Sigmoid colon (tissue), 7 donors: ENCODE results near the gene NELFE. TPM values are rescaled to one million over a fixed set of nuclear protein-coding genes. Genes with fewer than 3 reads are reported as not detected.

Experiments
- DNase-seq: peaks from one replicate; pipeline ENCODE4 v3.0.0-alpha.2; 2019
- H3K27ac ChIP-seq, 4 donors: fragments of 200-600 bp; sonication (generic); one replicate each; pipeline ENCODE4 v1.5.1; 2016 to 2019; ENCODE audit warnings: mild to moderate bottlenecking in 1 of 4
- H3K27me3 ChIP-seq, 3 donors: fragments of 200-600 bp; sonication (generic); one replicate each; pipeline ENCODE4 v1.5.1; 2019; ENCODE audit warnings: mild to moderate bottlenecking in 1 of 3
- H3K36me3 ChIP-seq, 4 donors: fragments of 200-600 bp; sonication (generic); one replicate each; pipeline ENCODE4 v1.5.1; 2016 to 2019
- H3K4me1 ChIP-seq, 4 donors: fragments of 200-600 bp; sonication (generic); one replicate each; pipeline ENCODE4 v1.5.1; 2017 to 2019
- H3K4me3 ChIP-seq, 4 donors: fragments of 200-600 bp; sonication (generic); one replicate each; pipeline ENCODE4 v1.5.1; 2017 to 2019; ENCODE audit warnings: mild to moderate bottlenecking in 2 of 4, moderate library complexity in 1 of 4
- H3K9me3 ChIP-seq, 4 donors: fragments of 200-600 bp in 3 of 4; sonication (generic) in 3 of 4; one replicate each; pipeline versions ENCODE4 v1.5.1 to v1.6.1; 2013 to 2019
- CTCF ChIP-seq, 4 experiments: fragments of 450-650 bp in 3 of 4; fragments of 200-600 bp in 1 of 4; IDR thresholded peaks; one replicate each; pipeline ENCODE4 v1.5.1; 2016 to 2019; ENCODE audit warnings: antibody characterized with exemption in 4 of 4, mild to moderate bottlenecking in 3 of 4, moderate library complexity in 2 of 4
- EP300 ChIP-seq, 4 donors: sonication (generic); formaldehyde crosslinking; IDR thresholded peaks; one replicate each; pipeline ENCODE4 v1.6.1; 2017; ENCODE audit warnings: antibody characterized with exemption in 4 of 4
- POLR2A ChIP-seq, 2 donors: fragments of 450-650 bp; IDR thresholded peaks; one replicate each; pipeline ENCODE4 v1.6.1; 2016; ENCODE audit warnings: antibody characterized with exemption in 2 of 2, mild to moderate bottlenecking in 2 of 2, moderate library complexity in 2 of 2
- POLR2AphosphoS5 ChIP-seq, 4 donors: sonication (generic); formaldehyde crosslinking; IDR thresholded peaks; one replicate each; pipeline ENCODE4 v1.6.1; 2017; ENCODE audit warnings: antibody characterized with exemption in 4 of 4
- WGBS, 2 donors: extraction: QIAGEN DNeasy Blood & Tissue Kit; methylation state at CpG; one replicate each; pipeline ENCODE4 v1.1.7; 2013; 5-methylcytosine and 5-hydroxymethylcytosine counted together
- intact Hi-C: fragments of 100-400 bp; cut with DNase I; formaldehyde crosslinking; loops from one replicate; pipeline ENCODE4 v1.15.1; 2023
- polyA plus RNA-seq, 3 donors: library from polyadenylated mRNA; stranded (reverse); fragments of 200-250 nt; gene quantifications; one replicate each; pipeline ENCODE4 v1.2.3, GENCODE V29; 2013
- small RNA-seq, 3 donors: library from RNA; depleted of rRNA; stranded (forward); fragments of <200 nt; gene quantifications; one replicate each; pipeline ENCODE3, GENCODE V24; 2016
- total RNA-seq, 4 donors: library from RNA; depleted of rRNA; stranded (reverse); fragments of >200 nt; gene quantifications; one replicate each; pipeline ENCODE4 v1.1.0, GENCODE V29; 2016
- donor health status: healthy with polysubstance abuse.
- donor health status: Bipolar disorder and iron deficiency.
- donor health status: healthy.

NELFE gene
- total and polyA plus RNA-seq, 7 donors: 52.5 to 96.9 (median 73.5) TPM

GRCh38 chr6:31903957-31904356 lies 54.8 kb downstream of the NELFE start:
- WGBS, 2 donors: 90 to 91% methylated on average over 3 of the region's 3 CpGs
- DNase-seq: no peak
- TF ChIP-seq EP300 (IDR thresholded peaks at IDR 0.05): no peak
- no peak for TF ChIP-seq POLR2AphosphoS5 (IDR thresholded peaks at IDR 0.05)
- no peak for TF ChIP-seq POLR2A (IDR thresholded peaks at IDR 0.05)
- no peak for TF ChIP-seq CTCF (IDR thresholded peaks at IDR 0.05)
- Histone ChIP-seq H3K9me3 (no peaks in the 10 kb centered on the region), H3K4me1 (peaks cover 0 to 38% (median 32%) of the 10 kb centered on the region in 4 donors), H3K4me3 (no peak overlapping the region), H3K36me3 (no peaks in the 10 kb centered on the region), H3K27me3 (no peaks in the 10 kb centered on the region), H3K27ac (peak overlapping the region; percentile 84 to 93 (median 90))
- intact Hi-C loops: loop anchor here (2.0 to 10.0 kb wide), 3 partner anchors 41 to 221 kb away; partner anchors contain the start of genes ATF6B, NELFE, NEU1 and SKIC2

Small RNAs within 50 kb of the gene (small RNA-seq; reads per million reads assigned to genes)
- 0 reads per million in 3 donors for gene AL645922.1

Other genes starting within 250 kb of the NELFE start
Only the 30 nearest of the 35 such genes appear.
- gene DDAH2, start 229.7 kb downstream of the NELFE start, total RNA-seq: 100 to 1,000 TPM in 2 of 4 donors, 10 to 100 TPM in 2; 86.7 to 146 (median 107) TPM
- gene DDAH2, start 229.7 kb downstream of the NELFE start, polyA plus RNA-seq: 100 to 1,000 TPM; 137 to 340 (median 213) TPM
- 100 to 1,000 TPM; 172 to 251 (median 214) TPM for gene CLIC1, start 222.4 kb downstream of the NELFE start, total RNA-seq
- gene CLIC1, start 222.4 kb downstream of the NELFE start, polyA plus RNA-seq: 100 to 1,000 TPM; 623 to 668 (median 634) TPM
- gene MSH5, start 219.0 kb downstream of the NELFE start, total RNA-seq: 10 to 100 TPM in 1 of 4 donors, 1 to 10 TPM in 3; 4.2 to 23.5 (median 5.7) TPM
- 10 to 100 TPM in 1 of 3 donors, 1 to 10 TPM in 1, not detected in 1; 1.6 to 18.7 TPM for gene MSH5, start 219.0 kb downstream of the NELFE start, polyA plus RNA-seq
- 1 to 10 TPM in 3 of 4 donors, not detected in 1; 1.8 to 6.5 (median 4.2) TPM for gene SAPCD1, start 196.3 kb downstream of the NELFE start, total RNA-seq
- gene SAPCD1, start 196.3 kb downstream of the NELFE start, polyA plus RNA-seq: 1 to 10 TPM in 2 of 3 donors, not detected in 1; 1.2 to 8.7 TPM
- 1 to 10 TPM in 1 of 4 donors, under 1 TPM in 2, not detected in 1; 0.14 to 3.9 (median 0.71) TPM for gene VWA7, start 181.6 kb downstream of the NELFE start, total RNA-seq
- gene VWA7, start 181.6 kb downstream of the NELFE start, polyA plus RNA-seq: 1 to 10 TPM; 2.8 to 6.0 (median 3.6) TPM
- gene VARS1, start 163.2 kb downstream of the NELFE start, total RNA-seq: 10 to 100 TPM; 16.0 to 36.2 (median 27.7) TPM
- 10 to 100 TPM in 1 of 3 donors, 1 to 10 TPM in 2; 6.0 to 50.9 (median 6.0) TPM for gene VARS1, start 163.2 kb downstream of the NELFE start, polyA plus RNA-seq
- 10 to 100 TPM; 29.6 to 53.5 (median 48.1) TPM for gene LSM2, start 152.0 kb downstream of the NELFE start, total RNA-seq
- 10 to 100 TPM; 28.4 to 94.7 (median 49.9) TPM for gene LSM2, start 152.0 kb downstream of the NELFE start, polyA plus RNA-seq
- 1 to 10 TPM; 1.1 to 2.3 (median 1.8) TPM for gene HSPA1L, start 143.7 kb downstream of the NELFE start, total RNA-seq
- gene HSPA1L, start 143.7 kb downstream of the NELFE start, polyA plus RNA-seq: 1 to 10 TPM in 1 of 3 donors, under 1 TPM in 2; 0.23 to 1.2 (median 0.60) TPM
- gene HSPA1A, start 143.4 kb downstream of the NELFE start, total RNA-seq: 100 to 1,000 TPM; 147 to 321 (median 168) TPM
- 10 to 100 TPM; 39.0 to 70.1 (median 63.1) TPM for gene HSPA1A, start 143.4 kb downstream of the NELFE start, polyA plus RNA-seq
- 100 to 1,000 TPM in 3 of 4 donors, 10 to 100 TPM in 1; 72.6 to 237 (median 113) TPM for gene HSPA1B, start 131.2 kb downstream of the NELFE start, total RNA-seq
- gene HSPA1B, start 131.2 kb downstream of the NELFE start, polyA plus RNA-seq: 100 to 1,000 TPM in 1 of 3 donors, 10 to 100 TPM in 2; 63.1 to 116 (median 64.3) TPM
- gene NEU1, start 96.2 kb downstream of the NELFE start, total RNA-seq: 10 to 100 TPM; 31.3 to 43.2 (median 33.6) TPM
- 10 to 100 TPM; 15.0 to 41.1 (median 31.9) TPM for gene NEU1, start 96.2 kb downstream of the NELFE start, polyA plus RNA-seq
- gene SLC44A4, start 80.0 kb downstream of the NELFE start, total RNA-seq: 1 to 10 TPM in 2 of 4 donors, not detected in 2; 1.4 to 8.0 TPM
- gene SLC44A4, start 80.0 kb downstream of the NELFE start, polyA plus RNA-seq: 100 to 1,000 TPM in 2 of 3 donors, 10 to 100 TPM in 1; 78.1 to 252 (median 106) TPM
- gene EHMT2, start 61.3 kb downstream of the NELFE start, total RNA-seq: 10 to 100 TPM; 31.3 to 34.3 (median 33.8) TPM
- 10 to 100 TPM; 11.8 to 45.0 (median 17.4) TPM for gene EHMT2, start 61.3 kb downstream of the NELFE start, polyA plus RNA-seq
- gene ZBTB12, start 56.9 kb downstream of the NELFE start, total RNA-seq: 1 to 10 TPM in 3 of 4 donors, under 1 TPM in 1; 0.83 to 2.1 (median 1.1) TPM
- 1 to 10 TPM in 2 of 3 donors, under 1 TPM in 1; 0.92 to 4.3 (median 1.2) TPM for gene ZBTB12, start 56.9 kb downstream of the NELFE start, polyA plus RNA-seq
- 10 to 100 TPM in 3 of 4 donors, 1 to 10 TPM in 1; 4.9 to 17.7 (median 13.6) TPM for gene C2, start 31.3 kb downstream of the NELFE start, total RNA-seq
- gene C2, start 31.3 kb downstream of the NELFE start, polyA plus RNA-seq: 10 to 100 TPM; 10.2 to 39.2 (median 23.1) TPM
- gene CFB, start 12.9 kb downstream of the NELFE start, total RNA-seq: 10 to 100 TPM; 14.3 to 40.0 (median 28.7) TPM
- 100 to 1,000 TPM in 1 of 3 donors, 1 to 10 TPM in 2; 3.6 to 118 (median 9.5) TPM for gene CFB, start 12.9 kb downstream of the NELFE start, polyA plus RNA-seq
- 10 to 100 TPM; 22.1 to 73.4 (median 33.4) TPM for gene SKIC2, start 204 bp upstream of the NELFE start, total RNA-seq
- 10 to 100 TPM; 25.0 to 68.2 (median 30.6) TPM for gene SKIC2, start 204 bp upstream of the NELFE start, polyA plus RNA-seq
- 10 to 100 TPM; 11.4 to 22.7 (median 18.3) TPM for gene DXO, start 13.2 kb upstream of the NELFE start, total RNA-seq
- gene DXO, start 13.2 kb upstream of the NELFE start, polyA plus RNA-seq: 10 to 100 TPM in 1 of 3 donors, 1 to 10 TPM in 2; 8.4 to 17.3 (median 9.9) TPM
- 100 to 1,000 TPM in 3 of 4 donors, 10 to 100 TPM in 1; 46.7 to 254 (median 179) TPM for gene C4A, start 23.1 kb upstream of the NELFE start, total RNA-seq
- gene C4A, start 23.1 kb upstream of the NELFE start, polyA plus RNA-seq: 10 to 100 TPM in 1 of 3 donors, 1 to 10 TPM in 2; 2.3 to 63.4 (median 3.0) TPM
- 100 to 1,000 TPM in 2 of 4 donors, 10 to 100 TPM in 2; 74.2 to 291 (median 155) TPM for gene C4B, start 55.8 kb upstream of the NELFE start, total RNA-seq
- gene C4B, start 55.8 kb upstream of the NELFE start, polyA plus RNA-seq: 10 to 100 TPM in 1 of 3 donors, 1 to 10 TPM in 2; 3.2 to 64.7 (median 4.2) TPM
- gene CYP21A2, start 79.4 kb upstream of the NELFE start, total RNA-seq: 1 to 10 TPM; 1.1 to 4.9 (median 3.2) TPM
- gene CYP21A2, start 79.4 kb upstream of the NELFE start, polyA plus RNA-seq: 1 to 10 TPM in 1 of 3 donors, under 1 TPM in 1, not detected in 1; 0.57 to 1.2 TPM
- 100 to 1,000 TPM in 3 of 4 donors, 10 to 100 TPM in 1; 66.0 to 224 (median 116) TPM for gene TNXB, start 150.4 kb upstream of the NELFE start, total RNA-seq
- 10 to 100 TPM in 1 of 3 donors, 1 to 10 TPM in 2; 1.4 to 16.4 (median 7.2) TPM for gene TNXB, start 150.4 kb upstream of the NELFE start, polyA plus RNA-seq
- 10 to 100 TPM; 24.5 to 73.4 (median 24.8) TPM for gene ATF6B, start 169.3 kb upstream of the NELFE start, total RNA-seq
- 10 to 100 TPM; 10.9 to 93.6 (median 14.4) TPM for gene ATF6B, start 169.3 kb upstream of the NELFE start, polyA plus RNA-seq
- gene FKBPL, start 171.3 kb upstream of the NELFE start, total RNA-seq: 1 to 10 TPM; 2.1 to 5.5 (median 4.2) TPM
- gene FKBPL, start 171.3 kb upstream of the NELFE start, polyA plus RNA-seq: 10 to 100 TPM in 1 of 3 donors, 1 to 10 TPM in 2; 4.9 to 10.4 (median 6.0) TPM
- 1 to 10 TPM; 1.8 to 6.1 (median 3.1) TPM for gene PRRT1, start 193.0 kb upstream of the NELFE start, total RNA-seq
- 1 to 10 TPM in 2 of 3 donors, under 1 TPM in 1; 0.46 to 3.3 (median 1.8) TPM for gene PRRT1, start 193.0 kb upstream of the NELFE start, polyA plus RNA-seq
- gene PPT2, start 195.2 kb upstream of the NELFE start, total RNA-seq: 100 to 1,000 TPM in 2 of 4 donors, 10 to 100 TPM in 2; 15.5 to 126 (median 62.7) TPM
- 10 to 100 TPM in 1 of 3 donors, 1 to 10 TPM in 2; 3.0 to 13.0 (median 5.4) TPM for gene PPT2, start 195.2 kb upstream of the NELFE start, polyA plus RNA-seq
- 10 to 100 TPM in 3 of 4 donors, 1 to 10 TPM in 1; 8.1 to 24.4 (median 14.3) TPM for gene EGFL8, start 205.6 kb upstream of the NELFE start, total RNA-seq
- gene EGFL8, start 205.6 kb upstream of the NELFE start, polyA plus RNA-seq: 10 to 100 TPM in 2 of 3 donors, 1 to 10 TPM in 1; 2.3 to 15.1 (median 13.8) TPM
- 10 to 100 TPM; 32.4 to 45.7 (median 36.5) TPM for gene AGPAT1, start 217.1 kb upstream of the NELFE start, total RNA-seq
- 10 to 100 TPM; 36.6 to 54.2 (median 37.9) TPM for gene AGPAT1, start 217.1 kb upstream of the NELFE start, polyA plus RNA-seq
- gene RNF5, start 219.4 kb upstream of the NELFE start, total RNA-seq: 100 to 1,000 TPM in 2 of 4 donors, 10 to 100 TPM in 2; 61.5 to 118 (median 95.1) TPM
- 100 to 1,000 TPM in 2 of 3 donors, 10 to 100 TPM in 1; 95.2 to 220 (median 189) TPM for gene RNF5, start 219.4 kb upstream of the NELFE start, polyA plus RNA-seq
- 1 to 10 TPM; 1.9 to 8.9 (median 5.3) TPM for gene AGER, start 225.3 kb upstream of the NELFE start, total RNA-seq
- 10 to 100 TPM in 1 of 3 donors, 1 to 10 TPM in 1, not detected in 1; 2.4 to 10.6 TPM for gene AGER, start 225.3 kb upstream of the NELFE start, polyA plus RNA-seq